Activated naive CD8-positive, alpha-beta T cell treated with anti-CD3 and anti-CD28 coated beads, Interleukin-2, amount 10 ng/mL, durations not matched to agents 7 days and 5 days (primary cell): Measurements from ENCODE around the gene RAP1GAP2. TPM values are rescaled to one million over a fixed set of nuclear protein-coding genes. Genes with fewer than 3 reads are reported as not detected.

Experiments
- ATAC-seq: fragments of 150-1000 bp; cut with Tn5 transposase; one replicate; pipeline ENCODE4 v1.10.0; 2021; ENCODE audit warnings: low read depth, moderate library complexity
- POLR2A ChIA-PET: fragments of 350-600 bp; sonication (Branson Sonifier 250); formaldehyde crosslinking; loops from one replicate; lab custom pipeline; 2021; ENCODE audit warnings: antibody characterized with exemption; lab: Charles Lee
- DNase-seq: peaks from one replicate; pipeline ENCODE4 v3.0.0; 2021
- H3K27ac Mint-ChIP-seq: one replicate; pipeline ENCODE4 v1.8.0; 2022; ENCODE audit warnings: mild to moderate bottlenecking, mixed read lengths
- H3K27me3 Mint-ChIP-seq: one replicate; pipeline ENCODE4 v1.8.0; 2022; ENCODE audit warnings: mild to moderate bottlenecking, moderate library complexity, mixed read lengths
- H3K36me3 Mint-ChIP-seq: one replicate; pipeline ENCODE4 v1.8.0; 2021; ENCODE audit warnings: mild to moderate bottlenecking, mixed read lengths
- H3K4me1 Mint-ChIP-seq: one replicate; pipeline ENCODE4 v1.8.0; 2021; ENCODE audit warnings: mixed read lengths
- H3K4me3 Mint-ChIP-seq: one replicate; pipeline ENCODE4 v1.8.0; 2022; ENCODE audit warnings: mild to moderate bottlenecking, moderate library complexity, mixed read lengths
- H3K9me3 Mint-ChIP-seq: one replicate; pipeline ENCODE4 v1.8.0; 2021; ENCODE audit warnings: mixed read lengths
- total RNA-seq, 2 experiments: library from RNA; stranded (reverse); gene quantifications; one replicate each; pipeline ENCODE4 v1.2.3, GENCODE V29; 2021

The RAP1GAP2 gene
- total RNA-seq, 2 experiments from 2014 or later, result 4.0 to 4.8 TPM

GRCh38 chr17:2828397-2829038 lies 32.3 kb downstream of the RAP1GAP2 start:
- Mint-ChIP-seq H3K4me1 (peaks cover 6% of the 10 kb centered on the region), H3K9me3 (no peaks in the 10 kb centered on the region), H3K27ac (no peak overlapping the region), H3K27me3 (peaks cover 38% of the 10 kb centered on the region), H3K36me3 (no peaks in the 10 kb centered on the region), H3K4me3 (no peak overlapping the region)
- POLR2A ChIA-PET, result interaction anchor here (0.7 kb wide), 1 partner anchor 431 kb away, joined by 3 read pairs; no protein-coding TSS in a partner anchor
- DNase-seq (peak; percentile 85), ATAC-seq (peak; percentile 72)

- Mint-ChIP-seq H3K27ac (no peak overlapping the region), H3K4me1 (peaks cover 6% of the 10 kb centered on the region), H3K27me3 (peaks cover 33% of the 10 kb centered on the region), H3K9me3 (no peaks in the 10 kb centered on the region), H3K36me3 (no peaks in the 10 kb centered on the region), H3K4me3 (no peak overlapping the region)
- DNase-seq, result no peak
- POLR2A ChIA-PET, result no interaction called here
- no peak for ATAC-seq
Measured at GRCh38 chr17:2830678-2831077, 34.4 kb downstream of the RAP1GAP2 start.

GRCh38 chr17:2835780-2836179 lies 39.5 kb downstream of the RAP1GAP2 start:
- POLR2A ChIA-PET, result no interaction called here
- no peak overlapping the region for H3K4me3 Mint-ChIP-seq
- H3K27me3 Mint-ChIP-seq, result peaks cover 21% of the 10 kb centered on the region
- no peak overlapping the region for H3K27ac Mint-ChIP-seq
- ATAC-seq (no peak), DNase-seq (no peak)
- H3K9me3 Mint-ChIP-seq, result no peaks in the 10 kb centered on the region
- H3K36me3 Mint-ChIP-seq, result no peaks in the 10 kb centered on the region
- no peaks in the 10 kb centered on the region for H3K4me1 Mint-ChIP-seq

GRCh38 chr17:2837147-2837561 lies 40.9 kb downstream of the RAP1GAP2 start:
- H3K4me3 Mint-ChIP-seq, result no peak overlapping the region
- POLR2A ChIA-PET, result no interaction called here
- ATAC-seq, result peak; percentile 73

GRCh38 chr17:2841606-2842005 lies 45.4 kb downstream of the RAP1GAP2 start:
- Mint-ChIP-seq H3K27me3 (peaks cover 4% of the 10 kb centered on the region), H3K4me1 (no peaks in the 10 kb centered on the region), H3K36me3 (no peaks in the 10 kb centered on the region), H3K4me3 (no peak overlapping the region), H3K9me3 (no peaks in the 10 kb centered on the region), H3K27ac (no peak overlapping the region)
- DNase-seq (no peak), ATAC-seq (no peak)
- POLR2A ChIA-PET, result no interaction called here

More at GRCh38 chr17:2837147-2837561, 40.9 kb downstream of the RAP1GAP2 start:
- Mint-ChIP-seq H3K4me1 (no peaks in the 10 kb centered on the region), H3K9me3 (no peaks in the 10 kb centered on the region), H3K36me3 (no peaks in the 10 kb centered on the region), H3K27me3 (peaks cover 17% of the 10 kb centered on the region), H3K27ac (no peak overlapping the region)
- DNase-seq, result no peak

GRCh38 chr17:2842464-2842863 lies 46.2 kb downstream of the RAP1GAP2 start:
- Mint-ChIP-seq H3K9me3 (no peaks in the 10 kb centered on the region), H3K27ac (no peak overlapping the region), H3K36me3 (no peaks in the 10 kb centered on the region), H3K4me1 (peaks cover under 1% of the 10 kb centered on the region), H3K27me3 (peaks cover 2% of the 10 kb centered on the region), H3K4me3 (no peak overlapping the region)
- ATAC-seq (no peak), DNase-seq (no peak)
- POLR2A ChIA-PET, result no interaction called here

- ATAC-seq (no peak), DNase-seq (no peak)
- Mint-ChIP-seq H3K27me3 (peaks cover 13% of the 10 kb centered on the region), H3K9me3 (no peaks in the 10 kb centered on the region), H3K36me3 (no peaks in the 10 kb centered on the region), H3K4me3 (no peak overlapping the region), H3K27ac (no peak overlapping the region), H3K4me1 (peaks cover 13% of the 10 kb centered on the region)
- POLR2A ChIA-PET, result no interaction called here
Measured at GRCh38 chr17:2844416-2844815, 48.2 kb downstream of the RAP1GAP2 start.

GRCh38 chr17:2847381-2848333 lies 51.4 kb downstream of the RAP1GAP2 start:
- POLR2A ChIA-PET, result no interaction called here
- no peak overlapping the region for H3K4me3 Mint-ChIP-seq
- ATAC-seq, result no peak
- no peaks in the 10 kb centered on the region for H3K9me3 Mint-ChIP-seq
- peaks cover 13% of the 10 kb centered on the region for H3K4me1 Mint-ChIP-seq
- no peaks in the 10 kb centered on the region for H3K36me3 Mint-ChIP-seq
- DNase-seq, result no peak
- H3K27me3 Mint-ChIP-seq, result peaks cover 32% of the 10 kb centered on the region
- no peak overlapping the region for H3K27ac Mint-ChIP-seq

GRCh38 chr17:2849327-2849670 lies 53.1 kb downstream of the RAP1GAP2 start:
- Mint-ChIP-seq H3K27me3 (peaks cover 36% of the 10 kb centered on the region), H3K36me3 (no peaks in the 10 kb centered on the region), H3K4me3 (no peak overlapping the region), H3K27ac (no peak overlapping the region), H3K9me3 (no peaks in the 10 kb centered on the region), H3K4me1 (peaks cover 15% of the 10 kb centered on the region)
- ATAC-seq (no peak), DNase-seq (no peak)
- POLR2A ChIA-PET, result interaction anchor here (0.7 kb wide), 1 partner anchor 59 kb away, joined by 4 read pairs; no protein-coding TSS in a partner anchor

- no peaks in the 10 kb centered on the region for H3K36me3 Mint-ChIP-seq
- no peak overlapping the region for H3K4me3 Mint-ChIP-seq
- H3K4me1 Mint-ChIP-seq, result peaks cover 21% of the 10 kb centered on the region
- DNase-seq (no peak), ATAC-seq (no peak)
- POLR2A ChIA-PET, result interaction anchor here (0.7 kb wide), 2 partner anchors 50 to 57 kb away, joined by 4 to 5 read pairs; no protein-coding TSS in a partner anchor
- no peaks in the 10 kb centered on the region for H3K9me3 Mint-ChIP-seq
- no peak overlapping the region for H3K27ac Mint-ChIP-seq
- H3K27me3 Mint-ChIP-seq, result peaks cover 50% of the 10 kb centered on the region
Measured at GRCh38 chr17:2850991-2851390, 54.8 kb downstream of the RAP1GAP2 start.

- Mint-ChIP-seq H3K27me3 (peaks cover 56% of the 10 kb centered on the region), H3K36me3 (no peaks in the 10 kb centered on the region), H3K4me1 (peaks cover 21% of the 10 kb centered on the region), H3K4me3 (no peak overlapping the region), H3K9me3 (no peaks in the 10 kb centered on the region), H3K27ac (no peak overlapping the region)
- no peak for DNase-seq
- ATAC-seq, result no peak
- POLR2A ChIA-PET, result interaction anchor here (0.7 kb wide), 1 partner anchor 58 kb away, joined by 4 read pairs; no protein-coding TSS in a partner anchor
Measured at GRCh38 chr17:2851615-2852014, 55.4 kb downstream of the RAP1GAP2 start.

GRCh38 chr17:2852221-2852620 lies 56.0 kb downstream of the RAP1GAP2 start:
- ATAC-seq (no peak), DNase-seq (no peak)
- no peak overlapping the region for H3K27ac Mint-ChIP-seq
- POLR2A ChIA-PET, result no interaction called here
- no peak overlapping the region for H3K4me3 Mint-ChIP-seq
- peaks cover 62% of the 10 kb centered on the region for H3K27me3 Mint-ChIP-seq
- H3K9me3 Mint-ChIP-seq, result no peaks in the 10 kb centered on the region
- H3K4me1 Mint-ChIP-seq, result peaks cover 21% of the 10 kb centered on the region
- no peaks in the 10 kb centered on the region for H3K36me3 Mint-ChIP-seq

- Mint-ChIP-seq H3K4me1 (peaks cover 17% of the 10 kb centered on the region), H3K4me3 (no peak overlapping the region), H3K27me3 (peaks cover 61% of the 10 kb centered on the region), H3K27ac (no peak overlapping the region), H3K36me3 (no peaks in the 10 kb centered on the region), H3K9me3 (no peaks in the 10 kb centered on the region)
- ATAC-seq (no peak), DNase-seq (no peak)
- POLR2A ChIA-PET, result no interaction called here
Measured at GRCh38 chr17:2852729-2853282, 56.6 kb downstream of the RAP1GAP2 start.
